GM19351 (cell line): ENCODE results near the gene MGA.

Source experiments
- ATAC-seq: cut with Tn5 transposase; IDR thresholded peaks from one replicate; pipeline ENCODE4 v1.9.1; 2021; ENCODE audit warnings: mild to moderate bottlenecking, moderate library complexity; ENCODE audit not compliant: unreplicated experiment

Gene MGA

DNA sequence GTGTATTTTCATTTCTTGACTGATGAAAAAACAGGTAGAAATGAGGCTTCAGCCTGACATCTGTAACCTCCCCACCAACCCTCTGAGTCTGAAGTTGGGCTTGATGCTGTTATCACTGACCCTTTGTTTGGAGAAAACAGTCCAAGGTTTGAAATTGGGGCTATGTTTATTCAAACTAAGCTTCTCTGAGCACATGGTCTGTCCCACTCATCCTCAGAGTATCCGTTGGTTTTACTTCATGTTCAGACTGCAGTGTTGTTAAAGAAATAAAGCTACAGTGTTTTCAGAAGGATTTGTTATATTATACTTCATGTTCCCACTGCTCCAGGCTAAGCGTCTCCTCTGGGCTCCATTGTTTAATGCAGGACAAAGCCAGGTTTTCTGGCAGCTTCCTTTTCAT lies 120.1 kb downstream of the MGA start:
- ATAC-seq = no peak

DNA sequence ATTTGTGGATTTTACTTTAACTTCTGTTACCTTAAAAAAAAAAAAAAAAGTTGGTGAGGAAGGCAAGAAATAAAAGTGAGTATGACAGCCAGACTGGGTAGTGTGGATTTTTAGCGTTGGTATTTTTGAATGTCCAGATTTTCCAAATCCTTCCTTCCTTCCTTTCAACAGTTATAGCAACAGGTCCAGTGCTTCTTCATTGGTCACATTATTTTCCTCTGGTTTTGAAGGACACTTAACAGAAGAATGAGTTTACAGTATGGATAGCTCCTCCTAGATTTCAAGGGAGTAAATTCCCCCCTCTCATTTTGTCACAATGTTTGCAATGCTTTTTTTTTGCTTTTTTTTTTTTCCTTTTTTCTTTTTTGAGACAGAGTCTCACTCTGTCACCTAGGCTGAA lies 120.5 kb downstream of the MGA start:
- no peak for ATAC-seq

GRCh38 chr15:41782371-41783282 lies 122.4 kb downstream of the MGA start:
- no peak for ATAC-seq

DNA sequence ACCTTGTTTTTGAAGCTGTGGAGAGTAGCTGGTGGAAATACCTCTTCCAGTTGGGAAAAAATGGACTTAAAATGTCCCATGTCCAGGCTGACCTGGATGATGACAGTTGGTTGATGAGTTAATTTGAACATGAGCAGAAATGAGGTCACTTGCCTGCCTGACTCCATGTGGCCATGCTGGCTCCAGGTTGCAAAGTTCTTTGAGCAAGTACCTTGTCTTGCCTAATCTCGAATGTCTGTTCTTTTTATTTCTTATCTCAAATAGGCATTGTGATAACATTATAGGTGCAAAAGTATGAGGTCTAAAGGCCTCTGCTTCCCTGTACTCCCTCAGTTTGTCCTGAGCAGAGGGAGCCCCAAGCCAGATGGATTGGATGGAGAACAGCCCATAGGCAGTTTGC lies 123.1 kb downstream of the MGA start:
- ATAC-seq = no peak

- ATAC-seq = no peak
These were observed 128.1 kb downstream of the MGA start for GRCh38 chr15:41788262-41788661.

DNA sequence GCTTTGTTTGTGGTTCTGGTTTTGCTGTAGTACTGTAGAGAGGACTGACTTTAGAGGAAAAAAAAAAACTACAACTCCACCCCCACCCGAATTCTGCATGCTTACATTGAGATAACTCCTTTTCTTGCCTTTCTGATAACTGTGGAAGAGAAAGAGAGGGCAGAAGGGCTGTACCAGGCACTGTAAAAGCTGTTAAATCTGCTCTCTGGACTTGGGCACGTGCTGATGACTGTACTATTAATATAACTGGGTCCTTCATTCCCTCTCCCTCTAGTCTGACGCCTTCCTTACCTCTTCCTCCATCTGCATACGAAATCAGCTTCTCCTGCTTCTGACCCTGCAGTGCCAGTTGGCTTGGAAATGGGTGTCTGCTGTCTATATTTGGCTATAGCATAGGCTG lies 129.0 kb downstream of the MGA start:
- ATAC-seq = no peak

DNA sequence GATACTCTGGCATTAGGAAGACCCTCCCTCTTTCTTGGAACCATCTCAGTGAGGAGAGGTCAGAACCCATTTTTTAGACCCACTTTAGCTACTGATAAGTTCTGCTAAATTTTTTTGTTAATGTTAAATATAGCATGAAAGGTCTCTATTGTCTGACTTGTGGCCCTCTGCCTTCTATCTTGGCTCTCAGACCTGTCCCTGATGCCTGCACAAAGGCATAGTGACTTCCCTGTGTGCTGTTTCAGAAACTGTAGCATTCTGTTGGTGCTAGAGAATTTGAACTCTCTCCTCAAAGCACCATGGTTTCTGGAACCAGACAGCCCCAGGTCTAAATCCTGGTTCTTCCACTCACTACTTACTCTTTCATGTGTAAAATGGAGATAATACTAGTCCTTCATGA lies 129.5 kb downstream of the MGA start:
- ATAC-seq = no peak

- no peak for ATAC-seq
These were observed 130.0 kb downstream of the MGA start for GRCh38 chr15:41790169-41790568.

GRCh38 chr15:41790756-41791546 lies 130.7 kb downstream of the MGA start:
- ATAC-seq = no peak

- ATAC-seq = no peak
These were observed 131.3 kb downstream of the MGA start for GRCh38 chr15:41791547-41791937.

DNA sequence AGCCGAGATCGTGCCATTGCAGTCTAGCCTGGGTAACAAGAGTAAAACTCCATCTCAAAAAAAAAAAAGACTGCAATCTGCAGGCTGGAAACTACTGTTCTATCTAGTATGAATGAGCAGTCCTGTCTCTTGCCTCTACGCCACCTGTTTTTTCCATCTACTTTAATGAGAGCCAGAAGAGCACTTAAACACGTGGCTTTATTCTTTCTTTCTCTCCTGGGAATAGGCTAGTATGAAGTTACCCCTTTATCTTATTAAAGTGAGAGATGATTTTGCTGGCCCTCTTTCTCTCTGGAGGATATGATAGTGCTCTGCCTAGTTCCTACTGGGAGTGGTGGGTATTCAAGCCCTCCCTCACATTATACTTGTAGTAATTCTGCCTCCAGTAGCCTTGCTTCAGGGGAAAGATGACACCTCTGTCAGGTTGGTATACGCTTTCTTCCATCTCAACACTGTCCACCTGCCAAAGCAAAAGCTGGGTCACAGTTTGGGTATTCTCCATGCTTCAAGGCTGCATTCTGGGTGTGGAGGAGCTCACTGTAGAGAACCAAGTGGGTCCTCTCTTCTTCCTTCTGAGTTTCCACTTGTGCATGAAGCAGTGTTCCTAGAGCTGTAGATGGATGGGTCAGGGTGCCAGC lies 131.9 kb downstream of the MGA start:
- ATAC-seq = no peak

DNA sequence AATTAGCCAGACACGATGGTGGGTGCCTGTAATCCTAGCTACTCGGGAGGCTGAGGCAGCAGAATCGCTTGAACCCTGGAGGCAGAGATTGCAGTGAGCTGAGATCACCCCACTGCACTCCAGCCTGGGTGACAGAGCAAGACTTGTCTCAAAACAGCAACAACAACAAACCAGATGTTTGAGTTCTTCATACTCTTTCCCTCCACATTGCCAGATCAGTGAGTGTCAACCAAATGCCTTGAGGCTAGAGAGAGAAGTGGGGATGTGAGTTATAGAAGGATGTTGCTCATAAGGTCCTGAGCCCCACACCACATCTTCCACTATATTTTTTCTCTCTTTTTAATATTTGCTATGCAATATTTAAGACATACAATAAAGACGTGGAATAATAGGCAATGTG lies 133.9 kb downstream of the MGA start:
- ATAC-seq = no peak

DNA sequence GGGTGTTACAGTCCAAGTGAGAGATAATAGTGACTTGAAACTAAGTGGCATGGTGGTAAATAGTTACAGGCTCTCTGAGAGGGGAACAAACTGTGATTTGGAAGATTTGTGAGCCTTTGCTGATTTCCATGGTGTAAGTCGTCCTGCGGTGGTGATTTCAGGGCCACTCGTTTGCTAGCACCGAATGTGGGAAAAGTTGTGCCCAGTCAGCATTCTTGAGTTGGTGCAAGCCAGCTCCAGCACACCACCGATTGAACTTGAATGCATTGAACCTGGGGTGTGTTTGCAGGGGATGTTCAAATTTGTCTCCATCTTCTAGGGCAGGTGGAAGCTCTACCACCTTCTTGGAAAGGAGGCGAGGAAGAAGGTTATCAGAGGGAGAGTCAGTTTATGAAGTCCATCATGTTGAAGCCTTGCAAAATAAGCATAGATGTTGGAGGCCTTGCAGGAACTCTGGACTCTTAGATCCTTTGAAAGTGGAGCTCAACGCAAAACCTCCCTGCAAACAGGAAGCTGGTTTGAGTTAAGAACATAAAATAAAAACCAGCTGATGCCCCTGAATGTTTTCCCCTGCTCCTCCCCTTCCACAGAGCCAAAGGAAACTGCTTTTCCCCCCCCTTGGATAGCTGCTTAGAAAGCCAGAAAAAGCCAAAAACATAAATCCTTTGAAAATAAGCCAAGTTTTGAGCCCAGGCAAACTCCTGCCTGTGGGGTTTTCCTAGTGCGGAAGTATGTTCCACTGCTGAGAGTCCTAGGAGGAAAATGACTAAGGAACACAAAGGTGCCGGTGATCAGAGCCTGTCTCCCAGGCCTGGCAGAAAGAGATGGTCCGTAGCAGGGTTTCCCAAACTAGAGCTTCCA lies 136.0 kb downstream of the MGA start:
- no peak for ATAC-seq

DNA sequence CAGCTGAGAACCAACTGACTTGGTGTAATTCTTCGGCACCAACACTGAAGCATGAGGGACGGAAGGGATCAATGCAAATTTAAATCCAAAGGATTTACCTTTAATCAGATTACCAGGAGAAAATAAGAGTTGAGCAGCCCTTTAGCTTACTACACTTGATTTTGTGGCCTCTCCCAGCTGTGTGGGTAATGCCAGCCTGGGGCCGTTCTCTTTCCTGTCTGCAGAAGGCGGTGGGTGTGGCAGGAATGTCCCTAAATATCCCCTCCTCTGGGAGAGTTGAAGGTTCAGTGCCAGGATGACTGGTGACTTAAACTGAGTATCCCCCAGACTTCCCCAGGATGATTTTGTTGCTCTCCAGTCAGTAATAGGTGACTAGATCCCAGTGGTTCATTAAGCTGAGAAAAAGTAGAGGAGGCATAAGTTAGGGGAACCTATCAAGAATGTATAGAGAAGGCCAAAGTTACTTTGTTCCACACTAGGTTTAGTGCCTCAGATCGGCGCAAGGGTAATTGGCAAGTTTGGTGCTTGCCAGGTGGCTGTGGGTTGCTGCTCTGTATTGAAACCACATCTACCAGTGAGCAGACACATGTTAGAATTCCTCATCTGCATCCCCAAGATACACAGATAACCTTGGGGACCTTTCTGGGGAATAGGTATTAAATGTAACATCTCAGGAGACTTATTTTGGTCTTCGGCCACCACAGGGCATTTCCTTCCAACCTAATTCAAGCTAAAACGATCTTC lies 137.2 kb downstream of the MGA start:
- no peak for ATAC-seq

DNA sequence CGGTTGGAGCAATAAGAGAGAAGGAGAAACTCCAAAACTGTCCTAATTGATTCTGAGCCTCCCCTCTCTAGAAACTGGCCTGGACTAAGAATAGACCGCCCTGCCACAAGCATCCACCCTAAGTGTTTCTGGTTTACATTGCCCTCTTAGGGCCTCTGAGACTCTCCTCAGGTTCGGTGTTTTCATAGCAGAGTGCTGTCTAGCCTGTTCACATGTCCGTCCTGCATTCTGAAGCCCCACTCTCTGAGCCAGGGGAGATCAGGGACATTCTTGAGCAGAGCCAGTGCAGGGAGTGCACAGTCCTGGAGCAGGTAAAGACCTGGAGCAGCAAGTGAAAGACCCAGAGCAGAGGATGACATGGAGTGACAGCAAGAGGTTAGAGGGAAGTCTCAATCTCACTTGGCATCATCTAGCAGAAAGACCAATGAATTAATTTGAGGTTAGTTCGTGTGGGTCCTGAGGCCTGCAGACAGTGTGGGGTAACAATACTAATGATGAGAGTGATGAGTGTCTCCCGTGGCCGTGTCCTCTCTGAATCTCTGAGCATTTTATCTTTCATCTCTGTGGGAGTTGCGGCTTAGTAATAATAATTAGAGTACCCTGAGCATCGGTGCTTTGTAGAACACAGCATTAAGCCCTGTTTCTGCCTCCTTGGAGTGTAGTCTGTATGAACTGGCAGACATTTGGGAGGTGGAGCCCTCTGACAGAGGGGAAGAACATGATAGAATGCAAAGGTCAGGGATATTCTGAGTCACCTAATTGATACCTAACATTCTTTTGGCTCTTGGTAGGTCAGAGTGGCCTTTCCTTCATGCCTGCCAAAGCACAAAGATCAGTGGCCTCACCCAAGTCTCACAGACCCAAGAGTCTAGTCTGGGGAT lies 138.6 kb downstream of the MGA start:
- no peak for ATAC-seq

DNA sequence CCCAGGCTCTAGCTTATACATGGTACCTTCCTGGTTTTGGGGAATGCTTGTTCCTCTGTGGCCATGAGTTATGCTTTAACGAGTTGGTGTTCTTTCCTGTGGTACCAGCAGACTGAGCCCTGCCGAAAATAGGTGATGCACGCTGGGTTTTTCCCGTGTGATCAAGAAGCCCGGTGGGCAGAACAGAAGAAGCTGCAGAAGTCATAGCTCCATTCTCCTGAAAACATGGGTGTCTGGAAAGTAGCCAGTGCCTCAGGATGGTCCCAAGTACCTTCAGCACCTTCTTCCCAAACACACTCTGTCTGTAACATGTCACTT lies 139.2 kb downstream of the MGA start:
- ATAC-seq = no peak

- no peak for ATAC-seq
These were observed 141.0 kb downstream of the MGA start for GRCh38 chr15:41801185-41801584.

- ATAC-seq = no peak
These were observed 141.7 kb downstream of the MGA start for GRCh38 chr15:41801850-41802455.

DNA sequence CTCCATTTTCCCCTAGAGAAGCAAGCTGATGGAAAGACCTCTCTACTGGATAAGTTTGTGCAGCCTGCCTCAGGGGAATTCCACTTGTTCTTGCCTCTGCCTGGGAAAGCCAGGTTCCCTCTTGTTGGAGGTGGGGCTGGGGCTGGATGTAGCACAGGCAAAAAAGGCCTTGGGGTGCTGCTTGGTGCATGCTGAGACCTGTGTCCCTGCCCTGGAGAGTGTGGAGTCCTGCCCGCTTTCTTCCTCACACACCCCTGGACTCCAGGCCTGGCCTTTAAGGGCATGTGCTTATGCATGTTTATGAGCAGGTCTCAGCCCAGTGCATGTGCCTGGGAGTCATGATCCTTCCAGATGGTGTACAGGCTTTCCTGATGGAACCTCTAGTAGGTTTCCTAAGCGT lies 144.2 kb downstream of the MGA start:
- no peak for ATAC-seq
